GM18517 (cell line): ENCODE data around the gene CX3CL1.

Source experiments
- ATAC-seq: cut with Tn5 transposase; IDR thresholded peaks from one replicate; pipeline ENCODE4 v1.9.1; 2021; ENCODE audit warnings: mild to moderate bottlenecking, moderate library complexity; ENCODE audit not compliant: unreplicated experiment

Gene CX3CL1

GRCh38 chr16:57432989-57433388 is 60.7 kb downstream of the CX3CL1 start:
- ATAC-seq = no peak

GRCh38 chr16:57434003-57434402 is 61.7 kb downstream of the CX3CL1 start:
- no peak for ATAC-seq
